Keratinocyte (primary cell): ENCODE data around the gene HMCN2.

ENCODE experiments used
- EZH2 ChIP-seq: IDR thresholded peaks from one replicate; pipeline ENCODE4 v1.6.1; 2012; ENCODE audit warnings: inconsistent platforms, mild to moderate bottlenecking, low read length, moderate library complexity
- TF ChIP-seq, protein P1 (sequence below), 3 experiments: IDR thresholded peaks in 1 of 3; conservative IDR thresholded peaks in 1 of 3; optimal IDR thresholded peaks in 1 of 3; 2 replicates in 2 of 3; 3 replicates in 1 of 3; pipeline versions ENCODE3 to v1.5.1; 2011; ENCODE audit warnings: low read length in 3 of 3, mild to moderate bottlenecking in 3 of 3, moderate library complexity in 2 of 3, control low read depth in 1 of 3, inconsistent platforms in 1 of 3; ENCODE audit not compliant: insufficient read depth in 2 of 3; ENCODE audit errors: extremely low read depth in 1 of 3

DNA sequence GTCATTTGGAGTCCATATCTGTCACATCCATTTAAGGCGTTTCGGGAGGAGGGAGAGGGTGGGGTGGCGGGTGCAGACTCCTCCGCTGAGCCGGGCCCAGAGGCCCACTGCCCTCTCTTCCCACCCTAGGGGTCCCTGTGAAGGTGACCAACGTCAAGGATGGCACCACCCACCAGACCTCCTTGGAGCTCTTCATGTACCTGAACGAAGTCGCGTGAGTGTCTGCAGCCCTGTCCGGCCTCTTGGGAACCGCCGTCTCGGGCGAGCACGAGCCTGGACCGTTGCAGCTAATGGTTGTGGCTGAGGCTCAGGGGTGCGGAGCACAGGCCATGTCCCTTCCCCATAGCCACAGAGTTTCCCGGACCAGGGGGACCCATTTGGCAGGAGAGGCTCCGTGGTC is 214.0 kb downstream of the HMCN2 start:
- TF ChIP-seq, protein P1, sequence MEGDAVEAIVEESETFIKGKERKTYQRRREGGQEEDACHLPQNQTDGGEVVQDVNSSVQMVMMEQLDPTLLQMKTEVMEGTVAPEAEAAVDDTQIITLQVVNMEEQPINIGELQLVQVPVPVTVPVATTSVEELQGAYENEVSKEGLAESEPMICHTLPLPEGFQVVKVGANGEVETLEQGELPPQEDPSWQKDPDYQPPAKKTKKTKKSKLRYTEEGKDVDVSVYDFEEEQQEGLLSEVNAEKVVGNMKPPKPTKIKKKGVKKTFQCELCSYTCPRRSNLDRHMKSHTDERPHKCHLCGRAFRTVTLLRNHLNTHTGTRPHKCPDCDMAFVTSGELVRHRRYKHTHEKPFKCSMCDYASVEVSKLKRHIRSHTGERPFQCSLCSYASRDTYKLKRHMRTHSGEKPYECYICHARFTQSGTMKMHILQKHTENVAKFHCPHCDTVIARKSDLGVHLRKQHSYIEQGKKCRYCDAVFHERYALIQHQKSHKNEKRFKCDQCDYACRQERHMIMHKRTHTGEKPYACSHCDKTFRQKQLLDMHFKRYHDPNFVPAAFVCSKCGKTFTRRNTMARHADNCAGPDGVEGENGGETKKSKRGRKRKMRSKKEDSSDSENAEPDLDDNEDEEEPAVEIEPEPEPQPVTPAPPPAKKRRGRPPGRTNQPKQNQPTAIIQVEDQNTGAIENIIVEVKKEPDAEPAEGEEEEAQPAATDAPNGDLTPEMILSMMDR (optimal IDR thresholded peaks at IDR 0.05 in 1 of 3, IDR thresholded peaks at IDR 0.05 in 1 of 3, conservative IDR thresholded peaks at IDR 0.05 in 1 of 3; ENCODE audit: extremely low read depth in 1 of 3, insufficient read depth in 2 of 3, low read length in 3 of 3): no peak
- TF ChIP-seq EZH2: no peak
